Measurements from ENCODE around the gene PARD3B. TPM values are rescaled to one million over a fixed set of nuclear protein-coding genes. Genes with fewer than 3 reads are reported as not detected.

Gene PARD3B
- total RNA-seq, 1 experiment from 2014 or later, result 2.0 TPM

- no peaks in the 10 kb centered on the region for H3K79me2 ChIP-seq (ENCODE audit: insufficient read depth, low read length)
- intact Hi-C loops (cut with micrococcal nuclease), result no loop called here
- H3K9ac ChIP-seq (ENCODE audit: low read length), result no peak overlapping the region
- no peak overlapping the region for H3K4me2 ChIP-seq (ENCODE audit: low read length)
- H2AFZ ChIP-seq (ENCODE audit: low read depth, low read length, poor library complexity, severe bottlenecking), result no peak overlapping the region
- ChIA-PET POLR2A (no interaction called here), RAD21 (ENCODE audit: low non-redundant PET in 1 of 2, low total read pairs in 2 of 2, uncharacterized antibody in 2 of 2, unreplicated experiment in 2 of 2) (no interaction called here), CTCF (no interaction called here)
- H3K36me3 ChIP-seq (ENCODE audit: control insufficient read depth in 1 of 2, insufficient read depth in 2 of 2, low read length in 2 of 2), result no peaks in the 10 kb centered on the region
- no peaks in the 10 kb centered on the region for H3K9me3 ChIP-seq (ENCODE audit: control insufficient read depth in 1 of 2, insufficient read depth in 1 of 2, low read depth in 1 of 2, low read length in 2 of 2)
- no peaks in the 10 kb centered on the region for H3K4me1 ChIP-seq (ENCODE audit: control insufficient read depth in 1 of 2, insufficient read depth in 2 of 2, low read length in 2 of 2)
- ATAC-seq (no peak), DNase-seq (ENCODE audit: low read depth, low spot score) (no peak)
- no peaks in the 10 kb centered on the region for H3K9me2 ChIP-seq (ENCODE audit: insufficient read depth)
- H3K27ac ChIP-seq (ENCODE audit: low read depth, low read length), result no peak overlapping the region
- BruUV-seq (replicated peaks), result no TSS peak
- H3K27me3 ChIP-seq (ENCODE audit: insufficient read depth, low read length), result no peaks in the 10 kb centered on the region; the same call in 1 of the 2 replicates
- H4K20me1 ChIP-seq (ENCODE audit: insufficient read depth), result no peaks in the 10 kb centered on the region
- TF ChIP-seq EZH2phosphoT487 (IDR thresholded peaks at IDR 0.05; ENCODE audit: borderline replicate concordance), result no peak
- TF ChIP-seq REST (IDR thresholded peaks at IDR 0.05; ENCODE audit: low read depth), result no peak
- TF ChIP-seq SIN3A (IDR thresholded peaks at IDR 0.05; ENCODE audit: low read depth), result no peak
- no peak for TF ChIP-seq RAD21 (IDR thresholded peaks at IDR 0.05; ENCODE audit: low read depth)
- TF ChIP-seq MAX (IDR thresholded peaks at IDR 0.05), result no peak
- no peak for TF ChIP-seq CEBPB (IDR thresholded peaks at IDR 0.05; ENCODE audit: low read depth)
- no peak for TF ChIP-seq POLR2A (IDR thresholded peaks at IDR 0.05; ENCODE audit: borderline replicate concordance, extremely low read depth, insufficient read depth, insufficient read length)
- no peak for TF ChIP-seq POLR2AphosphoS5 (IDR thresholded peaks at IDR 0.05; ENCODE audit: low read depth, low read length)
- H3K4me3 ChIP-seq (replicated peaks in 1 of 2; ENCODE audit: low read depth in 1 of 2, low read length in 2 of 2), result no peak overlapping the region
These were observed 739.1 kb downstream of the PARD3B start for GRCh38 chr2:205284334-205284733.
